Measurements from ENCODE around the gene SOWAHB.
A peak's percentile ranks its signal among the peaks of the same experiment; 100 is the strongest.

The SOWAHB gene

GRCh38 chr4:76897536-76898384 is at the start of gene SOWAHB:
SOWAHB (minus strand) TSS chr4:76898144; CDS start chr4:76897849, 295 bp downstream.
- peak; percentile 79 for DNase-seq

GRCh38 chr4:76947369-76947768 is 49.4 kb upstream of the SOWAHB start:
- no peak for DNase-seq

GRCh38 chr4:76943790-76944189 is 45.8 kb upstream of the SOWAHB start:
- no peak for DNase-seq

GRCh38 chr4:76943129-76943620 is 45.2 kb upstream of the SOWAHB start:
- no peak for DNase-seq

- DNase-seq, result no peak
These were observed 41.2 kb upstream of the SOWAHB start for GRCh38 chr4:76939184-76939583.

- no peak for DNase-seq
These were observed 33.8 kb upstream of the SOWAHB start for GRCh38 chr4:76931576-76932276.

- no peak for DNase-seq
These were observed 33.1 kb upstream of the SOWAHB start for GRCh38 chr4:76931087-76931486.

- no peak for DNase-seq
These were observed 32.7 kb upstream of the SOWAHB start for GRCh38 chr4:76930685-76931084.

GRCh38 chr4:76926841-76927240 is 28.9 kb upstream of the SOWAHB start:
- peak; percentile 2 for DNase-seq

GRCh38 chr4:76923619-76924357 is 25.8 kb upstream of the SOWAHB start:
- no peak for DNase-seq

GRCh38 chr4:76920715-76921114 is 22.8 kb upstream of the SOWAHB start:
- DNase-seq, result no peak

GRCh38 chr4:76909711-76910110 is 11.8 kb upstream of the SOWAHB start:
- DNase-seq, result no peak

- DNase-seq, result no peak
These were observed 7.6 kb upstream of the SOWAHB start for GRCh38 chr4:76905521-76905920.

GRCh38 chr4:76904646-76905190 is 6.8 kb upstream of the SOWAHB start:
- DNase-seq, result no peak

GRCh38 chr4:76902233-76902890 is 4.4 kb upstream of the SOWAHB start:
- DNase-seq, result no peak

GRCh38 chr4:76898949-76899645 is 1.2 kb upstream of the SOWAHB start:
- DNase-seq, result no peak

- peak; percentile 42 for DNase-seq
These were observed 395 bp upstream of the SOWAHB start for GRCh38 chr4:76898385-76898692.

- peak; percentile 87 for DNase-seq
These were observed 1.1 kb downstream of the SOWAHB start for GRCh38 chr4:76896614-76897535.

GRCh38 chr4:76896048-76896447 is 1.9 kb downstream of the SOWAHB start:
- DNase-seq, result no peak

GRCh38 chr4:76895619-76896018 is 2.3 kb downstream of the SOWAHB start:
- DNase-seq, result no peak

Data from retina (tissue), 1 donor.